Measurements from ENCODE around the gene IL12B.

The IL12B gene

DNA sequence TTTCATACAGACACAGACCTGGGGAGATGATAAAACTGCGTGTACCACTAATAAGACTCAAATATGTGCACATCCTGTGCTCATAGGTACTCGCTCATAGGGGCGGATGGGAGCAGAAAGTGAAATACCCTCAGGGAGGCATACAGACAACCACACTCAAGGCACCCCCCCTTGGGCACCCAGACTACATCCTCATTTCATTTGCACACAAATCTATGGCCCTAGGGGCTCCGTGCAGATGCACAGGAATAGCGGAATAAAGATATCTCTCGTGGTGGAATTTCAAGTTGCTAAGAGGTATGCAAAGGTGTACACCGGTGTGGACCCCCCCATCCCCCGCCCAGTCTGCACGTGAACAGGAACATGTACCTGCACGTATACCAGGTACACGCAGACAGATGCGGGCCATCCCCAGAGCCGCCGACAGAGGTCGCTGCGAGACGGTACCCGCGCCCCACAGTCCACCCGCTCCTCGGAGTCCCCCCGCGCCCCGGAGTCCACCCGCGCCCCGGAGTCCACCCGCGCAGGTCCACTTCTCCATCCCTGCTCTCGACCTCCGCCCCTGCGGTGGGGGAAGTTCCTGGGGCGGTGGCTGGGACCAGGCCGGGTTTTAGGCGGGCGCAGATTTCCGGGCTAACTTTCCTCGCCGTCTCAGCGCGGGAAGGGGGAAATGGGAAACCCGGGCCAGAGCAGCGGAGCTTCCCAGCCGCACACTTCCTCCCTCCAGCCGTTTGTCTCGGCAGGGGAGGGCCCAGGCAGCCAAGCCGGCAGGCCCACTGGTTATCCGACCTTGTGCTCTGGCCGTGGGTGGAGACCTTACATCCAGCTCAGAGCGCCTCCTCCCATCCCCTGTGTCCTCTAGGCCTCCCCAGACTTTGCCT lies 1.0 kb upstream of the IL12B start:
- H3K4me3 ChIP-seq (ENCODE audit: low read depth, low read length) = peak overlapping the region; percentile 33
- no peak for DNase-seq (ENCODE audit: low read depth)
- TF ChIP-seq CTCF (IDR thresholded peaks at IDR 0.05; ENCODE audit: low read depth, low read length, missing control alignments) = peak; percentile 75

- no peak for DNase-seq (ENCODE audit: low read depth)
- no peak overlapping the region for H3K4me3 ChIP-seq (ENCODE audit: low read depth, low read length)
- TF ChIP-seq CTCF (IDR thresholded peaks at IDR 0.05; ENCODE audit: low read depth, low read length, missing control alignments) = no peak
Observed at GRCh38 chr5:159324986-159325385, 5.3 kb downstream of the IL12B start.

GRCh38 chr5:159324102-159324755 lies 6.1 kb downstream of the IL12B start:
- no peak overlapping the region for H3K4me3 ChIP-seq (ENCODE audit: low read depth, low read length)
- TF ChIP-seq CTCF (IDR thresholded peaks at IDR 0.05; ENCODE audit: low read depth, low read length, missing control alignments) = no peak
- DNase-seq (ENCODE audit: low read depth) = no peak

DNA sequence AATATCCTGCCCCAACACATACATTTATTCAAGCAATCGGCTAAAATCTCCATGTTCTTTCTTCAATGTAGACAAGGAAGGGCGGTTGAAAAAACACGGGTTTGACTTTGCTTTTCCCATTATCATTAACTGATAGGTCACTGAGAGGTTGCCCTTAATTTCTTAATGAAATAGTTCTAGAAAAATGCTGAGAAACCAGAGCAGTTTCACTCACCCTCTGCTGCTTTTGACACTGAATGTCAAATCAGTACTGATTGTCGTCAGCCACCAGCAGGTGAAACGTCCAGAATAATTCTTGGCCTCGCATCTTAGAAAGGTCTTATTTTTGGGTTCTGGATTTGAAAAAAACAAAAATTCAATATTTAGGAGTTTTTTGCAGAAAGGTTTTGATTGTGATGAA lies 8.1 kb downstream of the IL12B start:
- no peak for TF ChIP-seq CTCF (IDR thresholded peaks at IDR 0.05; ENCODE audit: low read depth, low read length, missing control alignments)
- no peak for DNase-seq (ENCODE audit: low read depth)
- H3K4me3 ChIP-seq (ENCODE audit: low read depth, low read length) = no peak overlapping the region

DNA sequence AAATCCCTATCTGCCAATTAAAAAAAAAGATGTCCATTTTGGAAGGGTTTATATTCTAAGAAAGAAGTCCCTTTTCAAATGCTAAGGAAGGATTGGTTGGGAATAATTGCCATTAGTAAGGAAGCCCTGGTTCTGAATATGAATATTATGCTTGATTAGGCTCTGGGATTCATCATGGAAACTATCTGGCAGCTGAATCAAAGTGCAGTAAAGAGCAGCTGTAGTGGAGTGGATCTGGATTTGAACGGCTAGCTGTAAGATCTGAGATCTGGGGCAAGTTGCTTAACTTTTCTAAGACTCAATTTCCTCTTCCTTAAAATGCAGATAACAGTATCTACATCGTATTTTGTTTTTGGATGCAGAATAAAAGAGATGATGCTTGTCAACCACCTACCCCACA lies 10.5 kb downstream of the IL12B start:
- no peak for TF ChIP-seq CTCF (IDR thresholded peaks at IDR 0.05; ENCODE audit: low read depth, low read length, missing control alignments)
- no peak for DNase-seq (ENCODE audit: low read depth)
- H3K4me3 ChIP-seq (ENCODE audit: low read depth, low read length) = no peak overlapping the region

DNA sequence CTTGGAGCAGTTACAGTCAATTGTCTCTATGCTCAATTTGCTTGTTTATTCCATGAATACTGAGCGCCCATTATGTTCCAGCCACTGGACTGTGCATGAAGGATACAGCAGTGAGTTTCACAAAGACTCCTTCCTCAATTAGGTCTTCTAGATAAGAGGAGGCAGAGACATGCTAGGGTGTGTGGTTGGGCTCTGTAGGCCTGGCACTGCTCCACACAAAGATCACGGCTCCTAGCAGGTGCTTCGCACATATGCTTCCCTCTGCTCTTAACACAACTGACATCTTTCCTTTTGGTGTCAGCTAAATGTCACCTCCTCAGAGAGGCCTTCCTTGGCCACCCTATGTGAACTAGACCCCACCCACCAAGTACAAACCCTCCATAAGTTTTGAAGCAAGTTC lies 10.9 kb downstream of the IL12B start:
- no peak overlapping the region for H3K4me3 ChIP-seq (ENCODE audit: low read depth, low read length)
- no peak for TF ChIP-seq CTCF (IDR thresholded peaks at IDR 0.05; ENCODE audit: low read depth, low read length, missing control alignments)
- DNase-seq (ENCODE audit: low read depth) = no peak

Data from GM12864 (cell line).